SU-DHL-6 (cell line): Measurements from ENCODE around the gene THRAP3.

Experiments
- H2AFZ ChIP-seq: fragments of 200-600 bp; sonication (generic); 2 replicates; pipeline ENCODE4 v1.6.1; 2014; ENCODE audit warnings: low read depth, mild to moderate bottlenecking, moderate library complexity, mixed read lengths, antibody characterized with exemption, low read length; ENCODE audit not compliant: severe bottlenecking
- H3F3A ChIP-seq: fragments of 200-600 bp; shearing (Covaris generic); 2 replicates; pipeline ENCODE4 v1.6.0; 2016; ENCODE audit warnings: antibody characterized with exemption, mild to moderate bottlenecking; ENCODE audit not compliant: insufficient read depth
- H3K27ac ChIP-seq: fragments of 200-600 bp; sonication (generic); 2 replicates; pipeline ENCODE4 v1.5.1; 2016; ENCODE audit warnings: low read depth, mild to moderate bottlenecking, low read length, moderate library complexity, mixed read lengths
- H3K27me3 ChIP-seq: fragments of 200-600 bp; sonication (generic), shearing (Covaris generic); 2 replicates; pipeline ENCODE4 v1.6.0; 2014; ENCODE audit warnings: mild to moderate bottlenecking, low read length
- H3K36me3 ChIP-seq: fragments of 200-600 bp; sonication (generic); 2 replicates; pipeline ENCODE4 v1.6.1; 2014; ENCODE audit warnings: mild to moderate bottlenecking, low read length, mixed read lengths
- H3K4me2 ChIP-seq: fragments of 300-600, 200-600 bp; shearing (Covaris generic), sonication (generic); 2 replicates; pipeline ENCODE4 v1.6.0; 2014; ENCODE audit warnings: low read length, low read depth, mild to moderate bottlenecking; ENCODE audit not compliant: poor library complexity, severe bottlenecking
- H3K4me3 ChIP-seq: fragments of 200-600 bp; sonication (generic); 2 replicates; pipeline ENCODE4 v1.5.1; 2014; ENCODE audit warnings: antibody characterized with exemption, low read length, mild to moderate bottlenecking, mixed read lengths; ENCODE audit not compliant: insufficient read depth, poor library complexity, severe bottlenecking
- H3K79me2 ChIP-seq: fragments of 200-600 bp; sonication (generic); 2 replicates; pipeline ENCODE4 v1.6.1; 2014; ENCODE audit warnings: mild to moderate bottlenecking, low read length, moderate library complexity; ENCODE audit not compliant: insufficient read depth
- H3K9ac ChIP-seq: fragments of 200-600 bp; sonication (generic); 2 replicates; pipeline ENCODE4 v1.7.0; 2014; ENCODE audit warnings: mild to moderate bottlenecking, low read length
- H3K9me2 ChIP-seq: fragments of 200-600 bp; sonication (generic); replicated peaks from 2 replicates; pipeline ENCODE4 v1.6.1; 2014; ENCODE audit warnings: low read length; ENCODE audit not compliant: insufficient read depth
- H3K9me3 ChIP-seq: fragments of 200-600 bp; sonication (generic); 2 replicates; pipeline ENCODE4 v1.6.1; 2014; ENCODE audit warnings: low read length, mixed read lengths; ENCODE audit not compliant: insufficient read depth
- H4K20me1 ChIP-seq: fragments of 200-600 bp; sonication (generic); 2 replicates; pipeline ENCODE4 v1.6.1; 2014; ENCODE audit warnings: low read depth, mild to moderate bottlenecking, antibody characterized with exemption, low read length, moderate library complexity, mixed read lengths
- EZH2phosphoT487 ChIP-seq: fragments of 200-600 bp; sonication (generic), shearing (Covaris generic); conservative IDR thresholded peaks from 2 replicates; pipeline ENCODE4 v1.6.1; 2018; ENCODE audit warnings: mild to moderate bottlenecking, antibody characterized with exemption, low read length, moderate library complexity, mixed read lengths
- TF ChIP-seq, protein P1 (sequence below): fragments of 200-600 bp; sonication (generic); IDR thresholded peaks from one replicate; pipeline ENCODE4 v1.5.1; 2017; ENCODE audit warnings: antibody characterized with exemption, mild to moderate bottlenecking, low read length, moderate library complexity; ENCODE audit not compliant: insufficient read depth, poor library complexity, severe bottlenecking

THRAP3 gene

DNA sequence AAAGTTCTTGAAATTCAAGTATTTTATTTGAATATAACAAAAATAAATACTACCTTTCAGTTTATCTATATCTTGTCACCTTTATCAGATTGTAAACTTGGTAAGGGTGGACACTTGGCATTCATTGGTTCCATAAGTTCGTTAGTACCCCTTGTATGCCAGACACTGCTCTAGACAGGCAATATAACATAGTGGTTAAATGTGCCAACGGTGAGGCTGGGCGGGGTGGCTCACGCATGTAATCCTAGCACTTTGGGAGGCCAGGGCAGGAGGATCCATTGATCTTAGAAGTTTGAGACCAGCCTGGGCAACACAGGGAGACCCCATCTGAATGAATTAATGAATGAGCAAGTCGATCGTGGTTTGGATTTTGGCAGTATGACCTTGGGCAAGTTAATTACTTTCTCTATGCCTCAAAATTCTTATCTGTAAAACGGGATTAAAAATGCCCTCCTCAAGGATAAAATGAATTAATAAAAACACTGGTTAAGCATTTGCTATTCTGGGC, 55.6 kb downstream of the THRAP3 start:
- H3K36me3 ChIP-seq = peaks cover 21% of the 10 kb centered on the region; the same call in 1 of the 2 replicates
- TF ChIP-seq, protein P1, sequence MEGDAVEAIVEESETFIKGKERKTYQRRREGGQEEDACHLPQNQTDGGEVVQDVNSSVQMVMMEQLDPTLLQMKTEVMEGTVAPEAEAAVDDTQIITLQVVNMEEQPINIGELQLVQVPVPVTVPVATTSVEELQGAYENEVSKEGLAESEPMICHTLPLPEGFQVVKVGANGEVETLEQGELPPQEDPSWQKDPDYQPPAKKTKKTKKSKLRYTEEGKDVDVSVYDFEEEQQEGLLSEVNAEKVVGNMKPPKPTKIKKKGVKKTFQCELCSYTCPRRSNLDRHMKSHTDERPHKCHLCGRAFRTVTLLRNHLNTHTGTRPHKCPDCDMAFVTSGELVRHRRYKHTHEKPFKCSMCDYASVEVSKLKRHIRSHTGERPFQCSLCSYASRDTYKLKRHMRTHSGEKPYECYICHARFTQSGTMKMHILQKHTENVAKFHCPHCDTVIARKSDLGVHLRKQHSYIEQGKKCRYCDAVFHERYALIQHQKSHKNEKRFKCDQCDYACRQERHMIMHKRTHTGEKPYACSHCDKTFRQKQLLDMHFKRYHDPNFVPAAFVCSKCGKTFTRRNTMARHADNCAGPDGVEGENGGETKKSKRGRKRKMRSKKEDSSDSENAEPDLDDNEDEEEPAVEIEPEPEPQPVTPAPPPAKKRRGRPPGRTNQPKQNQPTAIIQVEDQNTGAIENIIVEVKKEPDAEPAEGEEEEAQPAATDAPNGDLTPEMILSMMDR = no peak
- no peak for TF ChIP-seq EZH2phosphoT487
- H3K9me2 ChIP-seq = no peaks in the 10 kb centered on the region
- no peak overlapping the region for H3K4me2 ChIP-seq
- H3K79me2 ChIP-seq = peaks cover 36% of the 10 kb centered on the region
- no peak overlapping the region for H2AFZ ChIP-seq
- no peaks in the 10 kb centered on the region for H3K27me3 ChIP-seq
- H4K20me1 ChIP-seq = peaks cover 6% of the 10 kb centered on the region; the same call in 1 of the 2 replicates
- H3K27ac ChIP-seq = no peak overlapping the region; the same call in 1 of the 2 replicates
- H3F3A ChIP-seq = peaks cover 36% of the 10 kb centered on the region
- no peak overlapping the region for H3K9ac ChIP-seq
- no peaks in the 10 kb centered on the region for H3K9me3 ChIP-seq
- no peak overlapping the region for H3K4me3 ChIP-seq

DNA sequence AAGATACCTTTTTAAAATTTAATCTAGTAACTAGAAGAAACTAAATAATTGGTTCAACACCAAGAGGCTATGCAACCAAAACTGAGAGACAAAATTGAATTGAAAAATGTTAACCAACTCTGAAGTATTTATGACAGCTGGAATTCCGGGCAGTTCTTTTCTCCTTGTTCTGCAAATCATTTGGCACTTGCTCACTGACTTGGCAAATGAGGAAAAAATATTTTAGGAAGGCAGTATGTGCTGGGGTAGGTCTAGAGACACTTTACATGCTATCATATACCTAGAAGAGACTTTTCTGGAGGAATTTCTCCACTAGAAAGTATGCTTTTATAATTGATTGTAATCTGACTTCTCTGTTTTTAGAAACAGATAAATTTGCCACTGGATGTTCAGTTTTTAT, 59.8 kb downstream of the THRAP3 start:
- H3K4me3 ChIP-seq = no peak overlapping the region
- peaks cover 4% of the 10 kb centered on the region; the same call in 1 of the 2 replicates for H4K20me1 ChIP-seq
- peaks cover 41% of the 10 kb centered on the region for H3K79me2 ChIP-seq
- H3K27me3 ChIP-seq = no peaks in the 10 kb centered on the region
- H3F3A ChIP-seq = peaks cover 41% of the 10 kb centered on the region
- peak overlapping the region; percentile 36; the same call in 1 of the 2 replicates for H3K27ac ChIP-seq
- H3K9me2 ChIP-seq = no peaks in the 10 kb centered on the region
- peaks cover 47% of the 10 kb centered on the region for H3K36me3 ChIP-seq
- H2AFZ ChIP-seq = no peak overlapping the region
- TF ChIP-seq, protein P1 = no peak
- TF ChIP-seq EZH2phosphoT487 = no peak
- no peak overlapping the region for H3K9ac ChIP-seq
- H3K4me2 ChIP-seq = no peak overlapping the region
- H3K9me3 ChIP-seq = no peaks in the 10 kb centered on the region

DNA sequence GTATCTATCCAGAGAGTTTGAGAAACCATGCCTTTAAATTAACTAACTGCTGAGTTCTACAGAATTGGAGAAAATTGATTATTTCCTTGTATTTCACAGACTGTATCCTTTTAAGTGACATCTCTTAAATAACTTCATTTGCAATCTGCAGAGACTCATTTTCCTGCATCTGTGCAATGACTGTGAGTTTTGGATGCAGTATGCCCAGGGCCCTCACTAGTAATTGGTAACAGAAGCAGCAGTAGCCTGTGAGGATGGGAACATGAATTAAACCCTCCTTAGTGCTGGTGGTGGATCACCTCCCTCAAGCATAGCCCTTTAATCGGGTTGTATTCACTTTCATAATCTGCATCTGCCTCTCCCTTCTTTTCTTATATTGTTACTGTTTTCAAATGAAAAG, 60.3 kb downstream of the THRAP3 start:
- no peaks in the 10 kb centered on the region for H3K27me3 ChIP-seq
- TF ChIP-seq EZH2phosphoT487 = no peak
- TF ChIP-seq, protein P1 = no peak
- no peak overlapping the region for H3K9ac ChIP-seq
- peak overlapping the region; percentile 36; the same call in 1 of the 2 replicates for H3K27ac ChIP-seq
- no peaks in the 10 kb centered on the region for H3K9me3 ChIP-seq
- H3K36me3 ChIP-seq = peaks cover 48% of the 10 kb centered on the region
- H3K9me2 ChIP-seq = no peaks in the 10 kb centered on the region
- H3K4me3 ChIP-seq = no peak overlapping the region
- H3K4me2 ChIP-seq = no peak overlapping the region
- peaks cover 40% of the 10 kb centered on the region for H3K79me2 ChIP-seq
- peaks cover 38% of the 10 kb centered on the region for H3F3A ChIP-seq
- H4K20me1 ChIP-seq = no peaks in the 10 kb centered on the region
- no peak overlapping the region for H2AFZ ChIP-seq
